Ovary (tissue), 9 donors: Measurements from ENCODE around the gene MRPL23. TPM values are rescaled to one million over a fixed set of nuclear protein-coding genes. Genes with fewer than 3 reads are reported as not detected.

Experiments used
- DNase-seq, 5 donors: peaks; one replicate each; pipeline ENCODE4 v3.0.0-alpha.2; 2019 to 2020
- H3K27ac ChIP-seq, 2 donors: fragments of 200-600 bp; one replicate each; pipeline versions ENCODE4 v1.5.1 to v1.8.0; 2019 to 2022
- H3K27me3 ChIP-seq: fragments of 200-600 bp; one replicate; pipeline ENCODE4 v1.8.0; 2022
- H3K36me3 ChIP-seq: fragments of 200-600 bp; sonication (generic); one replicate; pipeline ENCODE4 v1.5.1; 2019
- H3K4me1 ChIP-seq: one replicate; pipeline ENCODE4 v1.8.1; 2013; ENCODE audit warnings: mild to moderate bottlenecking, moderate library complexity; ENCODE audit not compliant: insufficient read depth
- H3K4me3 ChIP-seq: fragments of 200-600 bp; sonication (generic); one replicate; pipeline ENCODE4 v1.5.1; 2017
- H3K9me3 ChIP-seq, 2 donors: fragments of 200-600 bp in 1 of 2; sonication (generic) in 1 of 2; one replicate each; pipeline versions ENCODE4 v1.5.1 to v1.8.1; 2013 to 2019; ENCODE audit warnings: mild to moderate bottlenecking in 1 of 2, moderate library complexity in 1 of 2
- CTCF ChIP-seq, 3 donors: fragments of 450-650 bp in 2 of 3; fragments of 200-600 bp in 1 of 3; IDR thresholded peaks; one replicate each; pipeline versions ENCODE4 v1.5.1 to v1.8.0; 2016 to 2022; ENCODE audit warnings: antibody characterized with exemption in 3 of 3, mild to moderate bottlenecking in 1 of 3
- EP300 ChIP-seq: sonication (generic); formaldehyde crosslinking; IDR thresholded peaks from one replicate; pipeline ENCODE4 v1.6.1; 2017; ENCODE audit warnings: antibody characterized with exemption
- POLR2A ChIP-seq: fragments of 450-650 bp; IDR thresholded peaks from one replicate; pipeline ENCODE4 v1.6.1; 2017; ENCODE audit warnings: antibody characterized with exemption, mild to moderate bottlenecking, moderate library complexity
- WGBS, 3 donors: extraction: QIAGEN DNeasy Blood & Tissue Kit in 1 of 3; methylation state at CpG; one replicate each; pipeline versions ENCODE4 v1.1.5 to v1.1.7; 2013 to 2017; 5-methylcytosine and 5-hydroxymethylcytosine counted together
- intact Hi-C, 4 donors: fragments of 100-400 bp; cut with DNase I; formaldehyde crosslinking; loops; one replicate each; pipeline versions ENCODE4 v1.11.0 to v1.15.1; 2022 to 2023
- polyA plus RNA-seq, 2 donors: library from polyadenylated mRNA; stranded (reverse); fragments of 200-250 nt in 1 of 2; fragments of 350-450 nt in 1 of 2; fragmentation: Illumina TruSeq in 1 of 2; extraction: RNeasy Lipid Tissue Mini Kit (QIAGEN cat#74804) in 1 of 2; gene quantifications; one replicate each; pipeline ENCODE4 v1.2.3, GENCODE V29; 2013 to 2014
- total RNA-seq, 7 donors: library from RNA; depleted of rRNA in 2 of 7; stranded (reverse); fragments of >200 nt in 2 of 7; fragmentation: NEBNext Ultra II Directional in 3 of 7; extraction: Animal tissue kit (Norgen Biotek cat#: 25700) in 3 of 7; gene quantifications; one replicate each; pipeline versions ENCODE4 v1.1.0 to v1.2.4, GENCODE V29; 2016 to 2023
- donor health status: DM: no; HTN: no; CAD: no; lungs with moderate emphysema.
- donor health status: DM: no; HTN: no; CAD: no.
- donor health status: Bipolar disorder and iron deficiency.
- donor health status: DM: yes; HTN: yes; CAD: no.
- donor health status: DM: no; HTN: no; CAD: no.
- donor health status: DM: yes; HTN: yes; CAD: no.

MRPL23 gene
- total and polyA plus RNA-seq, 9 donors: 21.7 to 145 (median 86.7) TPM

- Histone ChIP-seq H3K36me3 (no peaks in the 10 kb centered on the region), H3K27ac (no peak overlapping the region), H3K4me3 (no peak overlapping the region), H3K9me3 (no peaks in the 10 kb centered on the region), H3K27me3 (no peaks in the 10 kb centered on the region), H3K4me1 (peaks cover 2% of the 10 kb centered on the region)
- no peak for DNase-seq
- TF ChIP-seq CTCF (IDR thresholded peaks at IDR 0.05): no peak
- no peak for TF ChIP-seq POLR2A
- no peak for TF ChIP-seq EP300
- intact Hi-C loops: no loop called here
- 86 to 94% (median 87%) methylated on average over 11 of the region's 11 CpGs for WGBS, 3 donors
These were observed 15.0 kb upstream of the MRPL23 start for GRCh38 chr11:1932105-1932480.

- no peak overlapping the region for H3K27ac ChIP-seq
- H3K9me3 ChIP-seq: no peaks in the 10 kb centered on the region
- WGBS, 3 donors: 97 to 99% (median 98%) methylated on average over 4 of the region's 4 CpGs
- H3K4me3 ChIP-seq: no peak overlapping the region
- no peak for DNase-seq
- H3K36me3 ChIP-seq: no peaks in the 10 kb centered on the region
- intact Hi-C loops: no loop called here
- H3K4me1 ChIP-seq: peaks cover 2% of the 10 kb centered on the region
- TF ChIP-seq EP300 (no peak), CTCF (IDR thresholded peaks at IDR 0.05) (no peak), POLR2A (no peak)
- H3K27me3 ChIP-seq: no peaks in the 10 kb centered on the region
These were observed 14.5 kb upstream of the MRPL23 start for GRCh38 chr11:1932681-1933080.

- TF ChIP-seq EP300 (no peak), POLR2A (no peak), CTCF (IDR thresholded peaks at IDR 0.05) (no peak)
- WGBS, 3 donors: 87 to 89% (median 88%) methylated on average over 18 of the region's 18 CpGs
These were observed 13.5 kb upstream of the MRPL23 start for GRCh38 chr11:1933416-1934334.

GRCh38 chr11:1934335-1935155, 12.6 kb upstream of the MRPL23 start:
- DNase-seq: peak in 1 of 5 donors; percentile 10
- no peak overlapping the region for H3K27ac ChIP-seq
- 77 to 83% (median 77%) methylated on average over 24 of the region's 24 CpGs for WGBS, 3 donors
- no peaks in the 10 kb centered on the region for H3K27me3 ChIP-seq
- no peaks in the 10 kb centered on the region for H3K36me3 ChIP-seq
- H3K9me3 ChIP-seq: no peaks in the 10 kb centered on the region
- TF ChIP-seq EP300 (no peak), CTCF (IDR thresholded peaks at IDR 0.05) (no peak), POLR2A (no peak)
- no peak overlapping the region for H3K4me3 ChIP-seq
- intact Hi-C loops: no loop called here
- peaks cover 3% of the 10 kb centered on the region for H3K4me1 ChIP-seq

More at GRCh38 chr11:1933416-1934334, 13.5 kb upstream of the MRPL23 start:
- Histone ChIP-seq H3K4me3 (no peak overlapping the region), H3K4me1 (peaks cover 2% of the 10 kb centered on the region), H3K36me3 (no peaks in the 10 kb centered on the region), H3K27me3 (no peaks in the 10 kb centered on the region), H3K9me3 (no peaks in the 10 kb centered on the region), H3K27ac (no peak overlapping the region)
- peak in 1 of 5 donors; percentile 3 for DNase-seq
- intact Hi-C loops: no loop called here
